ENCODE results near the gene SCYGR8. TPM values are rescaled to one million over a fixed set of nuclear protein-coding genes. Genes with fewer than 3 reads are reported as not detected.

Gene SCYGR8
- total and polyA plus RNA-seq, 10 of the 15 experiments (the other 5 are each of a cell fraction or from before 2014, with no cell fraction given) = not detected

DNA sequence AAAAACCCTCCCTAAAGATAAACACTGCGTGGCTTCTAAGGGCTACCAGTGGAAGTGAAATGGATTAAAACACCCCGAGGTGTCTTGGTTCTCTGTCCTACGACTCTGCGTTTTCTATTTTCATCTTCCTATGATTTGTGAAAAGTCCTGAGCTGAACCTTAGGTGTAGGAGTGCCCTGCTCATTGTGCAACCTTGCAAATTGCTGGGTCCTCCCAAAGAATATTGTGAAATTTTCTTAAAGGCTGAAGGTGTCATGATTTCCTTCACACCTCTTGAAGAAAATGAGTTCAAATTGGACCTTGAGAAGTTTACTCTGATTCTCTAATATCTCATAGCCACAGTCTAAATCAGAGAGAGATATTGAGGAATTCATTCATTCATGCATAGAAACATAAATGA is 26.1 kb upstream of the SCYGR8 start:
- Histone ChIP-seq H3K27me3 (replicated peaks in 1 of 2; ENCODE audit: control insufficient read depth in 2 of 2, insufficient read depth in 2 of 2, low read length in 1 of 2) (no peaks in the 10 kb centered on the region), H2AFZ (ENCODE audit: control insufficient read depth, low read depth, low read length) (no peak overlapping the region), H3K4me3 (no peak overlapping the region), H3K4me1 (ENCODE audit: control insufficient read depth, insufficient read depth, low read length) (no peaks in the 10 kb centered on the region), H3K9ac (ENCODE audit: control insufficient read depth, insufficient read depth, low read length) (no peak overlapping the region), H3K4me2 (ENCODE audit: control insufficient read depth, insufficient read depth) (no peak overlapping the region), H3K27ac (ENCODE audit: control insufficient read depth, insufficient read depth) (no peak overlapping the region), H4K20me1 (ENCODE audit: control insufficient read depth, insufficient read depth) (no peaks in the 10 kb centered on the region), H3K79me2 (ENCODE audit: control insufficient read depth, insufficient read depth, low read length) (no peaks in the 10 kb centered on the region), H3K9me3 (replicated peaks; ENCODE audit: control insufficient read depth, insufficient read depth, low read length) (no peaks in the 10 kb centered on the region), H3K36me3 (ENCODE audit: control insufficient read depth in 2 of 2, insufficient read depth in 2 of 2, low read length in 1 of 2) (no peaks in the 10 kb centered on the region)
- ChIA-PET RAD21 (ENCODE audit: unreplicated experiment) (no interaction called here), POLR2A (no interaction called here), CTCF (interaction anchor here (0.7 kb wide), 1 partner anchor 677 kb away, joined by 3 read pairs; no protein-coding TSS in a partner anchor), SMC1A (ENCODE audit: uncharacterized antibody, unreplicated experiment) (no interaction called here)
- 50% methylated on average over 4 of the region's 4 CpGs for WGBS (ENCODE audit: insufficient coverage, insufficient replicate concordance, low lambda C conversion rate, missing lambda C conversion rate)
- intact Hi-C loops (cut with micrococcal nuclease; ENCODE audit: unreplicated experiment) (no loop called here), in situ Hi-C loops (cut with MboI) (no loop called here)
- BruUV-seq (replicated peaks) = no TSS peak
- no peak for DNase-seq (ENCODE audit: low read depth, low spot score)
- no peak for FAIRE-seq
- ATAC-seq = no peak
- TF ChIP-seq TCF3 (IDR thresholded peaks at IDR 0.05; ENCODE audit: borderline replicate concordance, insufficient read depth, low read depth, low read length) = no peak
- no peak for TF ChIP-seq KLF5 (IDR thresholded peaks at IDR 0.05; ENCODE audit: partially characterized antibody)
- no peak for TF ChIP-seq BACH1 (IDR thresholded peaks at IDR 0.05; ENCODE audit: borderline replicate concordance)
- TF ChIP-seq, protein P1, sequence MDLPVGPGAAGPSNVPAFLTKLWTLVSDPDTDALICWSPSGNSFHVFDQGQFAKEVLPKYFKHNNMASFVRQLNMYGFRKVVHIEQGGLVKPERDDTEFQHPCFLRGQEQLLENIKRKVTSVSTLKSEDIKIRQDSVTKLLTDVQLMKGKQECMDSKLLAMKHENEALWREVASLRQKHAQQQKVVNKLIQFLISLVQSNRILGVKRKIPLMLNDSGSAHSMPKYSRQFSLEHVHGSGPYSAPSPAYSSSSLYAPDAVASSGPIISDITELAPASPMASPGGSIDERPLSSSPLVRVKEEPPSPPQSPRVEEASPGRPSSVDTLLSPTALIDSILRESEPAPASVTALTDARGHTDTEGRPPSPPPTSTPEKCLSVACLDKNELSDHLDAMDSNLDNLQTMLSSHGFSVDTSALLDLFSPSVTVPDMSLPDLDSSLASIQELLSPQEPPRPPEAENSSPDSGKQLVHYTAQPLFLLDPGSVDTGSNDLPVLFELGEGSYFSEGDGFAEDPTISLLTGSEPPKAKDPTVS (IDR thresholded peaks at IDR 0.05; ENCODE audit: low read depth, low read length) = no peak
- no peak for TF ChIP-seq GABPA (IDR thresholded peaks at IDR 0.05; ENCODE audit: low read depth)
- TF ChIP-seq NFXL1 (IDR thresholded peaks at IDR 0.05; ENCODE audit: borderline replicate concordance) = no peak
- TF ChIP-seq CEBPB (IDR thresholded peaks at IDR 0.05; ENCODE audit: borderline replicate concordance in 1 of 2, low read depth in 2 of 2, low read length in 2 of 2) = no peak
- no peak for TF ChIP-seq BMI1 (IDR thresholded peaks at IDR 0.05; ENCODE audit: borderline replicate concordance)
- no peak for TF ChIP-seq SP1 (IDR thresholded peaks at IDR 0.05; ENCODE audit: low read depth, low read length)
- no peak for TF ChIP-seq FOS (IDR thresholded peaks at IDR 0.05; ENCODE audit: borderline replicate concordance, extremely low read depth, insufficient read length)
- TF ChIP-seq, protein P2, sequence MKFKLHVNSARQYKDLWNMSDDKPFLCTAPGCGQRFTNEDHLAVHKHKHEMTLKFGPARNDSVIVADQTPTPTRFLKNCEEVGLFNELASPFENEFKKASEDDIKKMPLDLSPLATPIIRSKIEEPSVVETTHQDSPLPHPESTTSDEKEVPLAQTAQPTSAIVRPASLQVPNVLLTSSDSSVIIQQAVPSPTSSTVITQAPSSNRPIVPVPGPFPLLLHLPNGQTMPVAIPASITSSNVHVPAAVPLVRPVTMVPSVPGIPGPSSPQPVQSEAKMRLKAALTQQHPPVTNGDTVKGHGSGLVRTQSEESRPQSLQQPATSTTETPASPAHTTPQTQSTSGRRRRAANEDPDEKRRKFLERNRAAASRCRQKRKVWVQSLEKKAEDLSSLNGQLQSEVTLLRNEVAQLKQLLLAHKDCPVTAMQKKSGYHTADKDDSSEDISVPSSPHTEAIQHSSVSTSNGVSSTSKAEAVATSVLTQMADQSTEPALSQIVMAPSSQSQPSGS (IDR thresholded peaks at IDR 0.05; ENCODE audit: low read length) = no peak
- TF ChIP-seq, protein P3, sequence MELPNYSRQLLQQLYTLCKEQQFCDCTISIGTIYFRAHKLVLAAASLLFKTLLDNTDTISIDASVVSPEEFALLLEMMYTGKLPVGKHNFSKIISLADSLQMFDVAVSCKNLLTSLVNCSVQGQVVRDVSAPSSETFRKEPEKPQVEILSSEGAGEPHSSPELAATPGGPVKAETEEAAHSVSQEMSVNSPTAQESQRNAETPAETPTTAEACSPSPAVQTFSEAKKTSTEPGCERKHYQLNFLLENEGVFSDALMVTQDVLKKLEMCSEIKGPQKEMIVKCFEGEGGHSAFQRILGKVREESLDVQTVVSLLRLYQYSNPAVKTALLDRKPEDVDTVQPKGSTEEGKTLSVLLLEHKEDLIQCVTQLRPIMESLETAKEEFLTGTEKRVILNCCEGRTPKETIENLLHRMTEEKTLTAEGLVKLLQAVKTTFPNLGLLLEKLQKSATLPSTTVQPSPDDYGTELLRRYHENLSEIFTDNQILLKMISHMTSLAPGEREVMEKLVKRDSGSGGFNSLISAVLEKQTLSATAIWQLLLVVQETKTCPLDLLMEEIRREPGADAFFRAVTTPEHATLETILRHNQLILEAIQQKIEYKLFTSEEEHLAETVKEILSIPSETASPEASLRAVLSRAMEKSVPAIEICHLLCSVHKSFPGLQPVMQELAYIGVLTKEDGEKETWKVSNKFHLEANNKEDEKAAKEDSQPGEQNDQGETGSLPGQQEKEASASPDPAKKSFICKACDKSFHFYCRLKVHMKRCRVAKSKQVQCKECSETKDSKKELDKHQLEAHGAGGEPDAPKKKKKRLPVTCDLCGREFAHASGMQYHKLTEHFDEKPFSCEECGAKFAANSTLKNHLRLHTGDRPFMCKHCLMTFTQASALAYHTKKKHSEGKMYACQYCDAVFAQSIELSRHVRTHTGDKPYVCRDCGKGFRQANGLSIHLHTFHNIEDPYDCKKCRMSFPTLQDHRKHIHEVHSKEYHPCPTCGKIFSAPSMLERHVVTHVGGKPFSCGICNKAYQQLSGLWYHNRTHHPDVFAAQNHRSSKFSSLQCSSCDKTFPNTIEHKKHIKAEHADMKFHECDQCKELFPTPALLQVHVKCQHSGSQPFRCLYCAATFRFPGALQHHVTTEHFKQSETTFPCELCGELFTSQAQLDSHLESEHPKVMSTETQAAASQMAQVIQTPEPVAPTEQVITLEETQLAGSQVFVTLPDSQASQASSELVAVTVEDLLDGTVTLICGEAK (IDR thresholded peaks at IDR 0.05; ENCODE audit: borderline replicate concordance) = no peak
- TF ChIP-seq, protein P4, sequence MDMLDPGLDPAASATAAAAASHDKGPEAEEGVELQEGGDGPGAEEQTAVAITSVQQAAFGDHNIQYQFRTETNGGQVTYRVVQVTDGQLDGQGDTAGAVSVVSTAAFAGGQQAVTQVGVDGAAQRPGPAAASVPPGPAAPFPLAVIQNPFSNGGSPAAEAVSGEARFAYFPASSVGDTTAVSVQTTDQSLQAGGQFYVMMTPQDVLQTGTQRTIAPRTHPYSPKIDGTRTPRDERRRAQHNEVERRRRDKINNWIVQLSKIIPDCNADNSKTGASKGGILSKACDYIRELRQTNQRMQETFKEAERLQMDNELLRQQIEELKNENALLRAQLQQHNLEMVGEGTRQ (IDR thresholded peaks at IDR 0.05; ENCODE audit: borderline replicate concordance, low read depth, low read length) = no peak
- TF ChIP-seq ZNF622 (IDR thresholded peaks at IDR 0.05) = no peak
- no peak for TF ChIP-seq ZNF24 (IDR thresholded peaks at IDR 0.05)
- TF ChIP-seq BHLHE40 (IDR thresholded peaks at IDR 0.05; ENCODE audit: borderline replicate concordance in 1 of 2, low read depth in 2 of 2, low read length in 1 of 2) = no peak
- no peak for TF ChIP-seq MYB (IDR thresholded peaks at IDR 0.05; ENCODE audit: borderline replicate concordance, low read depth, low read length)
- TF ChIP-seq YBX1 (IDR thresholded peaks at IDR 0.05) = no peak
